NT2/D1 (cell line): Measurements from ENCODE around the gene SMAD2.

ENCODE experiments used
- DNase-seq: peaks from one replicate; pipeline ENCODE4 v3.0.0-alpha.2; 2011; ENCODE audit warnings: low read depth, low spot score
- H3K27me3 ChIP-seq: 2 replicates; pipeline ENCODE4 v1.6.0; 2011; ENCODE audit warnings: mild to moderate bottlenecking; ENCODE audit not compliant: insufficient read length, insufficient read depth
- H3K36me3 ChIP-seq: 2 replicates; pipeline ENCODE4 v1.6.1; 2011; ENCODE audit warnings: mild to moderate bottlenecking, low read length, mixed read lengths; ENCODE audit not compliant: insufficient read depth, insufficient read length
- H3K4me1 ChIP-seq: 2 replicates; pipeline ENCODE4 v1.5.1; 2011; ENCODE audit not compliant: insufficient read depth, insufficient read length
- H3K4me3 ChIP-seq: 2 replicates; pipeline ENCODE4 v1.5.1; 2011; ENCODE audit warnings: low read depth; ENCODE audit not compliant: insufficient read length
- H3K9ac ChIP-seq: 2 replicates; pipeline ENCODE4 v1.6.0; 2011; ENCODE audit warnings: low read depth; ENCODE audit not compliant: insufficient read length
- H3K9me3 ChIP-seq: 2 replicates; pipeline ENCODE4 v1.5.1; 2011; ENCODE audit warnings: mild to moderate bottlenecking, low read length; ENCODE audit not compliant: insufficient read depth
- SUZ12 ChIP-seq: IDR thresholded peaks from 2 replicates; pipeline ENCODE4 v1.6.1; 2011; ENCODE audit not compliant: insufficient read length, insufficient read depth; ENCODE audit errors: extremely low read depth
- YY1 ChIP-seq: IDR thresholded peaks from 2 replicates; pipeline ENCODE4 v1.6.1; 2011; ENCODE audit not compliant: insufficient read length, insufficient read depth
- ZNF274 ChIP-seq: IDR thresholded peaks from 2 replicates; pipeline ENCODE4 v1.6.1; 2011; ENCODE audit warnings: mild to moderate bottlenecking, low read depth, low read length

The SMAD2 gene

DNA sequence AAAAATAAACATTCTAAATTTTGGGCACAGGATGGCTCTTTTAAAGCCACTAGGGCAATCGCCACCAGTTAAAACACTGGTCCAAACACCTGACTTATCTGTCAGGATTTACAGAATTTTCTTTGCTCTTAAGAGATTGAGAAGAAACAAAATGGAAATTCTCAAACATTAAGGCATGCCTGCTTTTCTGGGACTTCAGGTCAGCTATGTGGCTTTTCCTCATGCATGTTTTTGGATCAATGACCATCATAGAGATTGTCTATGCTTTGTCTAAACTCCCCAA is 112.7 kb downstream of the SMAD2 start:
- no peak for TF ChIP-seq YY1
- no peak for TF ChIP-seq SUZ12
- no peak for TF ChIP-seq ZNF274
- H3K4me1 ChIP-seq: no peaks in the 10 kb centered on the region
- no peak for DNase-seq
- no peak overlapping the region for H3K9ac ChIP-seq
- no peak overlapping the region for H3K4me3 ChIP-seq
- no peaks in the 10 kb centered on the region for H3K27me3 ChIP-seq
- no peaks in the 10 kb centered on the region for H3K9me3 ChIP-seq
- no peaks in the 10 kb centered on the region for H3K36me3 ChIP-seq

DNA sequence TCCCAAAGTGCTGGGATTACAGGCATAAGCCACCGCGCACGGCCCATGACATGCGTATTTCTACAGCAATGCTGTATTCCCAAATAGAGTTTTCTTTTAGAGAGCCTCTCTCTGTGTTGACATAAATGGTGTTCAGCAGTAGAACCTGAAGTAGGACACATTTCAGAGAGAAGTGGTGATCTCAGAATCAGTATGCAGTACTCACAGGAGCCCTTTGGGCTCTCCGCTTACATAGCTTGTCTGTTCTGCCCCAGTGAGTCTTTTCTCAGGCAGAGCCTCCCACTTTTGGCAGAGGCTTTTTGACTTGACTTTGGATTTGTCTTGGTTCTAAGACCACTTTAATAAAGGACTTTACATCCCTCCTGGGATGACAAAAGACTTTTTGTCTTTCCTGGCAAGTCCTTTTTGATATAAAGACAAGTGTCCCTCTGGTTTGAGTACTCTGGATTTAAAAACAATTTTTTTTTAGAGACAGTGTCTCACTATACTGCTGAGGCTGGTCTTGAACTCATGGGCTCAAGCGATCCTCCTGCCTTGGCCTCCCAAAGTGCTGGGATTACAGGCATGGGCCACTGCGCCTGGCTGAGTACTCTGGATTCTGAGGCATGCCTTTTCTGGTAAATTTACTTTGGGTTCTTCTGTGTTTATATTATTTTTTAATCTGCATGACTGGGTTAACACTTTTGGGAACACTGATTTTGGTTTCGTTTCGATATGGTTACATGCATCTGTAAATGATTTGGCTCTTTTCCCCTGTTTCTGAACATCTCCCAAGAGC is 113.3 kb downstream of the SMAD2 start:
- DNase-seq: no peak
- no peaks in the 10 kb centered on the region for H3K27me3 ChIP-seq
- TF ChIP-seq YY1 (no peak), ZNF274 (no peak), SUZ12 (no peak)
- no peaks in the 10 kb centered on the region for H3K36me3 ChIP-seq
- no peak overlapping the region for H3K9ac ChIP-seq
- H3K4me3 ChIP-seq: no peak overlapping the region
- no peaks in the 10 kb centered on the region for H3K9me3 ChIP-seq
- H3K4me1 ChIP-seq: no peaks in the 10 kb centered on the region

DNA sequence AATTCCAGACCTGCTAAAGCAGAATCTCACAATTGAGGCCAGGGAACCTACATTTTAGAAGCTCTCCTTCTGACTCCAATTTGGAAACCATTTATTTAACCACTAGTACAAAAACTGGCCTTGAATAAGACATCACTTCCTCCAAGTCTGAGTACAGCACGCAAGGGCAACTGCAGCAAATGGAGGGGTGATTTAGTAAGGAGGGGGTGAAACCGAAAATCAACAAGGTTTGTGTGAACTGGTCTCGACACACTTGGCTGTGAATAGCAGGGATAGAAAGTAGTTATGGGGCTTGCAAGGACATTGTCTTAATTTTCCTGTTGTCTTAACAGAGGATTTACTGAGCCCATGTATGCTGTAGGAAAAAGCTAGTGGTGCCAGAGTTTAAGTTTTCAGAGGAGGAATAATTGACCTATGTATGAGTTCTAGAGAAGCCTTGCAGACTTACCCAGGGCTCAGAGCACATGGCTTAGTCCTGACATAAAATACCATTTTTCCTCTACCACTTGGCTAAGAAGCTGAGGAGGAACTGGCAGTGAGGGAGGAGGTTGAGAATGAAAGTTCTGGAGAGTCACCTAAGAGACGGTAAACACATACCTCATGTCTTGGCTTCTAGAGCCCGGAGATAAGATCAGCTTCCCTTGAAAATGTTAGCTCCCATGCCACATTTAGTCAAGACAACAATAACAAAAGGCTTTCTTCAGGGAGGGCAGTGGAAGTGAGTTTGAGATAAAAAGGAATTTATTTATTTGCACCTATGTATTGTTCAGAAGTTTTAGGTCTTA is 114.8 kb downstream of the SMAD2 start:
- Histone ChIP-seq H3K9ac (no peak overlapping the region), H3K27me3 (no peaks in the 10 kb centered on the region), H3K4me3 (no peak overlapping the region), H3K9me3 (no peaks in the 10 kb centered on the region), H3K4me1 (no peaks in the 10 kb centered on the region), H3K36me3 (no peaks in the 10 kb centered on the region)
- TF ChIP-seq SUZ12 (no peak), ZNF274 (no peak), YY1 (no peak)
- peak; percentile 6 for DNase-seq

DNA sequence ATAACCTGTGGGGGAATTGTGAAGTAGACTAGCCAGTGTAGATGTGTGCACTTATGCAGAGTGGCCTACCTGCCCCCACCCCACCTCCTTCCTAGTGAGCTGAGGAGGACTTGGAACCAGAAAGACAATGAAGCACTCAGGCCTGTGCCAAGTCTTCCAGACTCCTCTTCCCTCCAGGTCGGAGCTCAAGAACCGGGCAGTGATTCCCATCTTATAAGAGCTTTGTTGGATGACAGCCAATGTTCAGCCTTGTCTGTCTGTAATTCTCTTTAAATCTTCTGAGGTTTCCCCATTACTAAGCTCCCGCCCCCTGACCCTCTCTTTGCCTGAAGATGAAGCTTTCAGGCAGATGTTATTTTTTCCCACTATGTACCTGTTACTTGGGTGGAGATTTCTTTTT is 121.0 kb downstream of the SMAD2 start:
- H3K36me3 ChIP-seq: no peaks in the 10 kb centered on the region
- H3K4me1 ChIP-seq: no peaks in the 10 kb centered on the region
- no peak overlapping the region for H3K9ac ChIP-seq
- no peaks in the 10 kb centered on the region for H3K27me3 ChIP-seq
- TF ChIP-seq YY1: no peak
- no peak for TF ChIP-seq SUZ12
- TF ChIP-seq ZNF274: no peak
- no peak overlapping the region for H3K4me3 ChIP-seq
- DNase-seq: no peak
- no peaks in the 10 kb centered on the region for H3K9me3 ChIP-seq

DNA sequence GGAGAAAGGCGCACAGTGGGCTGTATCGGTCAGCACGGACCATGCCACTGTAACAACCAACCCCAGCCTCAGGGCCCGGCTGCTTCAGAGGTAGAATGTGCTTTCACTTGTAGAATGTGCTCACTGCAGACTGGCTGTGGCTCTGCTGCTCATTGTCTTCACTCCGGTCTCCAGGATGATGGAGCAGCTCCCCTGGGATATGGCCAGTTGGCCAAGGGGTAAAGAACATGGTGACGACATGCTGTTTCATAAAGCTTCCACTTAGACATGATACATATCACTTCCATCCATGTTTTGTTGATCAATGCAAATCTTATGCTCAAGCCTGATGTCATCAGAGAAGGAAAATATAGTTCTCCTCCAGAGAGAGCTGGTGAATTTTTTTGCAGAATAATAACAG is 127.7 kb downstream of the SMAD2 start:
- no peaks in the 10 kb centered on the region for H3K36me3 ChIP-seq
- no peaks in the 10 kb centered on the region for H3K27me3 ChIP-seq
- peaks cover 3% of the 10 kb centered on the region for H3K4me1 ChIP-seq
- H3K9me3 ChIP-seq: no peaks in the 10 kb centered on the region
- DNase-seq: no peak
- H3K9ac ChIP-seq: no peak overlapping the region
- no peak overlapping the region for H3K4me3 ChIP-seq
- no peak for TF ChIP-seq YY1
- no peak for TF ChIP-seq SUZ12
- TF ChIP-seq ZNF274: no peak

DNA sequence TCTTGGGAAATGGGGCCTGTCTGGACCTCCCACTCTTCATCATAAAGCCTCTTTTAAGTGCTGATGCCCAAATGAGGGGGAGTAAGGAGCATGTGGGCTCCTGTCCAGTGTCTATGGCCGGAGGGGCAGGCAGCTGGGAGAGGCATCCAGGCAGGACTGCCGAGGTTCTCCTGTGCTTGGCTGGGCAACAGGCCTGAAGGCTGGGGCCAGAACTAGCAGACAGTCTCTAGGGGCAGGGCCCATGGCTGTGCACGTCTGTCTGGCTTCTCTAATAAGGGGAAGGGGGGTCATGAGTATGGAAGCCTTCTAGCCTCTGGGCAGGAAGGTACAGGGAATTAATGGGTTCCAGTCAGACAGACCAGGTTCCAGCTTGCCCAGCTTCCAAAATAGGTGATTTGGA is 128.6 kb downstream of the SMAD2 start:
- no peaks in the 10 kb centered on the region for H3K27me3 ChIP-seq
- H3K9me3 ChIP-seq: no peaks in the 10 kb centered on the region
- TF ChIP-seq YY1 (no peak), SUZ12 (no peak), ZNF274 (no peak)
- DNase-seq: no peak
- H3K4me1 ChIP-seq: peaks cover 3% of the 10 kb centered on the region
- no peak overlapping the region for H3K9ac ChIP-seq
- no peak overlapping the region for H3K4me3 ChIP-seq
- H3K36me3 ChIP-seq: no peaks in the 10 kb centered on the region

DNA sequence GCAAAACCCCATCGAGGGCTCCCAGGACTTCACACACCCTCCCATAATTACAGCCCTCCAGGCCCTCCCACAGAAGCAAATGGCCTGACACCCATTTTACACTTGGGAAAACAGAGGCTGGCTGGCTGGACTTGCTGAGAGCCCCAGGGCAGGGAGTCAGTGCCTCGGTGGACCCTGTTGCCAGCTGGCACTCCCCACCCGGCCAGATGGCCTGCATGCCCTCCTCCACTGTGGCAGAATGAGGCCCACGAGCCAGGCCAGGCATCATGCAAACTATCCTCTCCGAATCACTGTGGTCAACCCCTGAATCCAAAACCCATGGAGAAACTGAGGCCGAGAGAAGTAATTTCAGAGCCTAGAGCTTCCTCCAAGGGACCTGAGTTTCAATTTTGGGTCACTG is 129.7 kb downstream of the SMAD2 start:
- TF ChIP-seq SUZ12: no peak
- no peak for TF ChIP-seq ZNF274
- TF ChIP-seq YY1: no peak
- no peaks in the 10 kb centered on the region for H3K36me3 ChIP-seq
- no peaks in the 10 kb centered on the region for H3K27me3 ChIP-seq
- H3K4me3 ChIP-seq: no peak overlapping the region
- H3K9me3 ChIP-seq: no peaks in the 10 kb centered on the region
- peaks cover 3% of the 10 kb centered on the region for H3K4me1 ChIP-seq
- H3K9ac ChIP-seq: no peak overlapping the region
- no peak for DNase-seq
